Erythroblast (primary cell): Measurements from ENCODE around the gene RIPK3.

Experiments
- GATA1 ChIP-seq: IDR thresholded peaks from 2 replicates; pipeline ENCODE4 v1.6.1; 2011; ENCODE audit warnings: low read depth, mild to moderate bottlenecking, control low read depth, low read length, moderate library complexity
- POLR2A ChIP-seq: IDR thresholded peaks from 2 replicates; pipeline ENCODE4 v1.6.1; 2011; ENCODE audit warnings: mild to moderate bottlenecking, low read length

GRCh38 chr14:24377126-24377525 is 37.3 kb upstream of the RIPK3 start:
- TF ChIP-seq POLR2A = no peak
- no peak for TF ChIP-seq GATA1
